ENCODE results near the gene MPP2.

DNA sequence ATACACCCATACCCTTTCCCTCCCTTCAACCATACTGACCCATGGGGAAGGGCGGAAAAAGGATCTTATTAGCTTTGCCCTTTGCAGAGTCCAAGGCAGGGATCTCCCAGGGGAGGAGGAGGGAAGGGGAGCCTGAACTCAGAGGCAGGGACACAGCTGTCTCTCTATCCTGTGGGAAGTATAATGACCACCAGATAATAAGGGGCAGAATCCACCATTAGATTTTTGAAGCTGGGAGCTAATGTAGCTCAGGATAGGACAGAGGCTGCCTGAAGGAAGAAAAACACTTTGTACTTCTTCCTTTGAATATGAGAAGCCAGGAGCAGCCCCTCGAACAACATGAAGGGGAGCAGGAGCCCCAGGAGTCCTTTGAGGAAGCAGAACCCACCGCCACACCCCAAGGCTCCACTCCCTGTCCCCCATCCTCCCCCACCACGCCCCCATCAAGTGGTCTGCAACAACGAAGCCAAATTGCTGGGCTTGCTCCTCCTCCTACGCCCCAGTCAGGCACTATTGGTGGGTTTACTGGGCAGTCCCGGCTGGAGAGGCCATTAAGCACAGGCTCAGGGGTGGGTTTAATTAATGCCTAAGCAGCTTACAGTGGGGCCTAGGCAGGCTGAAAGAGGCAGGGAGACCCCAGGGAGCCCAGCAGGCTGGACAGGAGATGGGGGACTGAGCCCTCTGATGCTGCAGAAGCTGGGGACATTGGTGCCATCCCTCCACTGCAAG lies 5.3 kb downstream of the MPP2 start:
- TF ChIP-seq EZH2 (IDR thresholded peaks at IDR 0.05) (no peak), POLR2AphosphoS5 (IDR thresholded peaks at IDR 0.05; ENCODE audit: borderline replicate concordance, low read depth, low read length) (no peak)
